Testis (tissue), 3 donors: Measurements from ENCODE around the gene DRAXIN. TPM values are rescaled to one million over a fixed set of nuclear protein-coding genes. Genes with fewer than 3 reads are reported as not detected.

Experiments used
- DNase-seq: peaks from one replicate; pipeline ENCODE4 v3.0.0-alpha.2; 2019
- H3K27ac ChIP-seq, 2 donors: fragments of 200-600 bp; sonication (generic); one replicate each; pipeline ENCODE4 v1.5.1; 2019
- H3K27me3 ChIP-seq: fragments of 200-600 bp; sonication (generic); one replicate; pipeline ENCODE4 v1.5.1; 2019
- H3K36me3 ChIP-seq: fragments of 200-600 bp; sonication (generic); one replicate; pipeline ENCODE4 v1.5.1; 2017; ENCODE audit warnings: low read depth; ENCODE audit errors: missing control alignments
- H3K4me1 ChIP-seq: fragments of 200-600 bp; sonication (generic); one replicate; pipeline ENCODE4 v1.5.1; 2019
- H3K4me3 ChIP-seq, 2 donors: fragments of 200-600 bp; sonication (generic); one replicate each; pipeline ENCODE4 v1.5.1; 2017 to 2019
- H3K9me3 ChIP-seq: fragments of 200-600 bp; sonication (generic); one replicate; pipeline ENCODE4 v1.5.1; 2017
- CTCF ChIP-seq, 3 experiments: fragments of 450-650 bp in 2 of 3; fragments of 200-600 bp in 1 of 3; sonication (generic) in 1 of 3; IDR thresholded peaks; one replicate each; pipeline ENCODE4 v1.5.1; 2016 to 2019; ENCODE audit warnings: antibody characterized with exemption in 3 of 3, mild to moderate bottlenecking in 2 of 3, moderate library complexity in 1 of 3
- POLR2A ChIP-seq: fragments of 450-650 bp; IDR thresholded peaks from one replicate; pipeline ENCODE4 v1.6.1; 2017; ENCODE audit warnings: antibody characterized with exemption, mild to moderate bottlenecking, moderate library complexity
- whole genome bisulfite sequencing, 2 donors: methylation state at CpG; one replicate each; pipeline ENCODE4 v1.1.5; 2018; 5-methylcytosine and 5-hydroxymethylcytosine counted together
- intact Hi-C: fragments of 100-400 bp; cut with DNase I; formaldehyde crosslinking; loops from one replicate; pipeline ENCODE4 v1.15.1; 2023; ENCODE audit warnings: low total_unique reads
- polyA plus RNA-seq: library from polyadenylated mRNA; stranded (reverse); fragments of 350-450 nt; fragmentation: Illumina TruSeq; extraction: RNeasy Lipid Tissue Mini Kit (QIAGEN cat#74804); gene quantifications from one replicate; pipeline ENCODE4 v1.2.3, GENCODE V29; 2014; ENCODE audit warnings: low read depth, low replicate concordance; ENCODE audit not compliant: insufficient read depth
- total RNA-seq, 2 donors: library from RNA; depleted of rRNA; stranded (reverse); fragments of >200 nt; gene quantifications; one replicate each; pipeline ENCODE4 v1.2.3, GENCODE V29; 2016

Gene DRAXIN
- total and polyA plus RNA-seq, 3 donors from 2014 or later, result 0.53 to 0.93 (median 0.79) TPM

- Histone ChIP-seq H3K27me3 (no peaks in the 10 kb centered on the region), H3K9me3 (no peaks in the 10 kb centered on the region), H3K27ac (no peak overlapping the region), H3K36me3 (no peaks in the 10 kb centered on the region), H3K4me3 (no peak overlapping the region), H3K4me1 (peaks cover 10% of the 10 kb centered on the region)
- no peak for DNase-seq
- intact Hi-C loops, result no loop called here
- 40 to 78% methylated on average over 1 to 11 of the region's 11 CpGs for WGBS, 2 donors
- TF ChIP-seq POLR2A, result no peak
- no peak for TF ChIP-seq CTCF (IDR thresholded peaks at IDR 0.05)
Observed at GRCh38 chr1:11704194-11704529, 12.7 kb downstream of the DRAXIN start.

- no peaks in the 10 kb centered on the region for H3K27me3 ChIP-seq
Observed at GRCh38 chr1:11704691-11705475, 13.4 kb downstream of the DRAXIN start.

GRCh38 chr1:11705596-11705995, 14.1 kb downstream of the DRAXIN start:
- Histone ChIP-seq H3K27ac (no peak overlapping the region), H3K4me3 (no peak overlapping the region), H3K4me1 (peaks cover 10% of the 10 kb centered on the region), H3K27me3 (no peaks in the 10 kb centered on the region), H3K36me3 (no peaks in the 10 kb centered on the region), H3K9me3 (no peaks in the 10 kb centered on the region)
- no peak for DNase-seq
- intact Hi-C loops, result no loop called here
- 84 to 87% methylated on average over 9 of the region's 9 CpGs for WGBS, 2 donors
- TF ChIP-seq CTCF (IDR thresholded peaks at IDR 0.05) (no peak), POLR2A (no peak)

More at GRCh38 chr1:11704691-11705475, 13.4 kb downstream of the DRAXIN start:
- no peaks in the 10 kb centered on the region for H3K36me3 ChIP-seq
- intact Hi-C loops, result no loop called here
- 69 to 73% methylated on average over 13 to 22 of the region's 22 CpGs for WGBS, 2 donors
- no peaks in the 10 kb centered on the region for H3K9me3 ChIP-seq
- TF ChIP-seq POLR2A (no peak), CTCF (IDR thresholded peaks at IDR 0.05) (no peak)
- H3K4me3 ChIP-seq, result no peak overlapping the region
- no peak overlapping the region for H3K27ac ChIP-seq
- no peak for DNase-seq
- H3K4me1 ChIP-seq, result peaks cover 10% of the 10 kb centered on the region

GRCh38 chr1:11706292-11706691, 14.8 kb downstream of the DRAXIN start:
- H3K4me1 ChIP-seq, result peaks cover 6% of the 10 kb centered on the region
- H3K36me3 ChIP-seq, result no peaks in the 10 kb centered on the region
- no peak for TF ChIP-seq POLR2A
- TF ChIP-seq CTCF (IDR thresholded peaks at IDR 0.05), result no peak
- intact Hi-C loops, result no loop called here
- H3K27ac ChIP-seq, result no peak overlapping the region
- H3K9me3 ChIP-seq, result no peaks in the 10 kb centered on the region
- no peak for DNase-seq
- no peak overlapping the region for H3K4me3 ChIP-seq
- 94 to 100% methylated on average over 1 to 14 of the region's 14 CpGs for WGBS, 2 donors
- no peaks in the 10 kb centered on the region for H3K27me3 ChIP-seq
